HG02943 (cell line): ENCODE results near the gene HOXD9.

Source experiments
- ATAC-seq: cut with Tn5 transposase; IDR thresholded peaks from one replicate; pipeline ENCODE4 v1.9.1; 2021; ENCODE audit warnings: mild to moderate bottlenecking, low read depth, moderate library complexity; ENCODE audit not compliant: unreplicated experiment

The HOXD9 gene

GRCh38 chr2:176085120-176085788 lies 37.3 kb upstream of the HOXD9 start:
- no peak for ATAC-seq

GRCh38 chr2:176085861-176086771 lies 36.4 kb upstream of the HOXD9 start:
- ATAC-seq, result no peak

- no peak for ATAC-seq
These were observed 35.0 kb upstream of the HOXD9 start for GRCh38 chr2:176087330-176088047.

GRCh38 chr2:176088048-176088936 lies 34.2 kb upstream of the HOXD9 start:
- no peak for ATAC-seq

GRCh38 chr2:176088937-176089842 lies 33.3 kb upstream of the HOXD9 start:
- ATAC-seq, result no peak

GRCh38 chr2:176089843-176090395 lies 32.6 kb upstream of the HOXD9 start:
- no peak for ATAC-seq

GRCh38 chr2:176090862-176091261 lies 31.7 kb upstream of the HOXD9 start:
- no peak for ATAC-seq

GRCh38 chr2:176091329-176092258 lies 30.9 kb upstream of the HOXD9 start:
- ATAC-seq, result no peak

- ATAC-seq, result no peak
These were observed 30.0 kb upstream of the HOXD9 start, which contains the start of gene HOXD13 for GRCh38 chr2:176092270-176093144. HOXD13 (plus strand) TSS chr2:176092721; CDS start chr2:176092891, 170 bp downstream.

GRCh38 chr2:176093145-176093897 lies 29.2 kb upstream of the HOXD9 start:
- ATAC-seq, result no peak

- ATAC-seq, result no peak
These were observed 28.6 kb upstream of the HOXD9 start for GRCh38 chr2:176093898-176094249.

GRCh38 chr2:176094349-176094748 lies 28.2 kb upstream of the HOXD9 start:
- ATAC-seq, result no peak

- no peak for ATAC-seq
These were observed 27.1 kb upstream of the HOXD9 start for GRCh38 chr2:176095421-176095820.

GRCh38 chr2:176096243-176096985 lies 26.1 kb upstream of the HOXD9 start:
- no peak for ATAC-seq
